ENCODE measurements around the gene PRRC2A.

- TF ChIP-seq CTCF (conservative IDR thresholded peaks at IDR 0.05 in 1 of 2, IDR thresholded peaks at IDR 0.05 in 1 of 2; ENCODE audit: extremely low read depth in 1 of 2, insufficient read depth in 1 of 2, low read depth in 1 of 2, low read length in 2 of 2) (no peak), EZH2 (IDR thresholded peaks at IDR 0.05; ENCODE audit: borderline replicate concordance, low read length) (no peak)
Measured at GRCh38 chr6:31658158-31658688, 37.7 kb downstream of the PRRC2A start.

All from mammary epithelial cell (primary cell).